ENCODE measurements around the gene SLC4A3.

DNA sequence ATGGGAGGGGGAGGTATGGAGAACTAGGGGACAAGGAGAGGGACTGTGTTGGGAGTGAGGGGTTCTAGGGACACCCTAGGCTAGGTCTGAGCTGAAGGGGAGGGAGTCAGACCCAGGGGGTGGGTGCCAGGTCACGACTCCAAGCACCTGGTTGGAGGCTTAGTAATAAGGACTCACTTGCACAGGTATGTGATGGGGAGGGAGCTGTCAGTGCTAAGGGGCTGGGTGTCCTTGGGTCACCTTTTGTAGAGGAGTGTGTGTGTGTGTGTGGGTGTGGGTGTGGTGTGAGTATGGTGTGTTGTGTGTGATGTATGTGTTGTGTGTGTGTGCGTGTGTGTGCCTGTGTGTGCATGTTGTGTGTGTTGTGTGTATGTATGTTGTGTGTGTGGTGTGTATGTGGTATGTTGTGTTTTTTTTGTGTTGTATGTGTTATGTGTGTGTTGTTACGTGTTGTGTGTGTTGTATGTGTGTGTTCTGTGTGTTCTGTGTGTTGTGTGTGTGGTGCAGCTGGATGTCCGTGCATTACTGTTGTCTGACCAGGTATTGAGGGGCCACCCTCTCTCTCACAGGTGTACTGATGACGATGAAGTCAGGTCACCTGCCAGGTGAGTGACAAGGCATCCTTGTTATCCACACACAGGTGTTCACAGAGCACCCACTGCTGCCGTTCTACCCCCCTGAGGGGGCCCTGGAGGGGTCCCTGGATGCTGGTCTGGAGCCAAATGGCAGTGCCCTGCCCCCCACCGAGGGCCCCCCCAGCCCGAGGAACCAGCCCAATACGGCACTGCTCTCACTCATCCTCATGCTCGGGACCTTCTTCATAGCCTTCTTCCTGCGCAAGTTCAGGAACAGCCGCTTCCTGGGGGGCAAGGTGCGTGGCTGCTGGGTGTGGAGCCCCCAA, 9.8 kb downstream of the SLC4A3 start:
- TF ChIP-seq POLR2A (IDR thresholded peaks at IDR 0.05) = no peak
- TF ChIP-seq, protein P1, sequence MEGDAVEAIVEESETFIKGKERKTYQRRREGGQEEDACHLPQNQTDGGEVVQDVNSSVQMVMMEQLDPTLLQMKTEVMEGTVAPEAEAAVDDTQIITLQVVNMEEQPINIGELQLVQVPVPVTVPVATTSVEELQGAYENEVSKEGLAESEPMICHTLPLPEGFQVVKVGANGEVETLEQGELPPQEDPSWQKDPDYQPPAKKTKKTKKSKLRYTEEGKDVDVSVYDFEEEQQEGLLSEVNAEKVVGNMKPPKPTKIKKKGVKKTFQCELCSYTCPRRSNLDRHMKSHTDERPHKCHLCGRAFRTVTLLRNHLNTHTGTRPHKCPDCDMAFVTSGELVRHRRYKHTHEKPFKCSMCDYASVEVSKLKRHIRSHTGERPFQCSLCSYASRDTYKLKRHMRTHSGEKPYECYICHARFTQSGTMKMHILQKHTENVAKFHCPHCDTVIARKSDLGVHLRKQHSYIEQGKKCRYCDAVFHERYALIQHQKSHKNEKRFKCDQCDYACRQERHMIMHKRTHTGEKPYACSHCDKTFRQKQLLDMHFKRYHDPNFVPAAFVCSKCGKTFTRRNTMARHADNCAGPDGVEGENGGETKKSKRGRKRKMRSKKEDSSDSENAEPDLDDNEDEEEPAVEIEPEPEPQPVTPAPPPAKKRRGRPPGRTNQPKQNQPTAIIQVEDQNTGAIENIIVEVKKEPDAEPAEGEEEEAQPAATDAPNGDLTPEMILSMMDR (IDR thresholded peaks at IDR 0.05) = peak in 1 of 3 donors; percentile 11

Measured in lower leg skin (tissue), 3 donors.